MM.1S (cell line): Measurements from ENCODE around the gene NLRP3.

Experiments used
- DNase-seq: peaks from one replicate; pipeline ENCODE4 v3.0.0-alpha.2; 2015
- H2AFZ ChIP-seq: fragments of 300-600 bp; sonication (generic); 2 replicates; pipeline ENCODE4 v1.6.0; 2016; ENCODE audit warnings: antibody characterized with exemption, low read length
- H3F3A ChIP-seq: fragments of 300-600 bp; sonication (generic); 2 replicates; pipeline ENCODE4 v1.6.1; 2016; ENCODE audit warnings: mild to moderate bottlenecking, antibody characterized with exemption, low read length, moderate library complexity, mixed read lengths; ENCODE audit not compliant: insufficient read depth
- H3K27ac ChIP-seq: fragments of 300-600 bp; sonication (generic); 2 replicates; pipeline ENCODE4 v1.5.1; 2016; ENCODE audit warnings: mild to moderate bottlenecking, low read length
- H3K27me3 ChIP-seq: fragments of 300-600 bp; sonication (generic); replicated peaks from 2 replicates; pipeline ENCODE4 v1.6.0; 2016; ENCODE audit warnings: low read length; ENCODE audit not compliant: insufficient read depth
- H3K36me3 ChIP-seq: fragments of 300-600 bp; sonication (generic); replicated peaks from 2 replicates; pipeline ENCODE4 v1.6.1; 2016; ENCODE audit warnings: mild to moderate bottlenecking, low read length, mixed read lengths; ENCODE audit not compliant: insufficient read depth
- H3K4me1 ChIP-seq: fragments of 300-600 bp; sonication (generic); 2 replicates; pipeline ENCODE4 v1.6.1; 2016; ENCODE audit warnings: low read length, mixed read lengths
- H3K4me2 ChIP-seq: fragments of 300-600 bp; sonication (generic); 2 replicates; pipeline ENCODE4 v1.6.0; 2016; ENCODE audit warnings: low read depth, low read length
- H3K4me3 ChIP-seq: fragments of 300-600 bp; sonication (generic); 2 replicates; pipeline ENCODE4 v1.5.1; 2016; ENCODE audit warnings: low read length, mixed read lengths
- H3K79me2 ChIP-seq: fragments of 300-600 bp; sonication (generic); 2 replicates; pipeline ENCODE4 v1.6.1; 2016; ENCODE audit warnings: mixed run types, low read length, mixed read lengths
- H3K9ac ChIP-seq: fragments of 300-600 bp; sonication (generic); 2 replicates; pipeline ENCODE4 v1.6.1; 2016; ENCODE audit warnings: low read length, mixed read lengths
- H3K9me2 ChIP-seq: fragments of 300-600 bp; sonication (generic); replicated peaks from 2 replicates; pipeline ENCODE4 v1.6.1; 2016; ENCODE audit warnings: mild to moderate bottlenecking, low read length, mixed read lengths; ENCODE audit not compliant: insufficient read depth
- H3K9me3 ChIP-seq: fragments of 300-600 bp; sonication (generic); replicated peaks from 2 replicates; pipeline ENCODE4 v1.6.1; 2016; ENCODE audit warnings: mild to moderate bottlenecking, low read length, mixed read lengths; ENCODE audit not compliant: insufficient read depth
- H4K20me1 ChIP-seq: fragments of 300-600 bp; sonication (generic); 2 replicates; pipeline ENCODE4 v1.6.1; 2016; ENCODE audit warnings: mild to moderate bottlenecking, low read length, moderate library complexity, mixed read lengths; ENCODE audit not compliant: insufficient read depth
- CTCF ChIP-seq: fragments of 300-600 bp; sonication (generic); IDR thresholded peaks from 2 replicates; pipeline ENCODE4 v1.5.1; 2016; ENCODE audit warnings: antibody characterized with exemption, low read length, mixed read lengths
- EZH2 ChIP-seq: fragments of 300-600 bp; sonication (generic); optimal IDR thresholded peaks from 2 replicates; pipeline ENCODE3; 2017; ENCODE audit warnings: low read depth, mild to moderate bottlenecking, antibody characterized with exemption, low read length, mixed read lengths
- EZH2phosphoT487 ChIP-seq: fragments of 300-600 bp; sonication (generic); IDR thresholded peaks from 2 replicates; pipeline ENCODE4 v1.6.1; 2018; ENCODE audit warnings: antibody characterized with exemption, low read length

NLRP3 gene

GRCh38 chr1:247456021-247456420 lies 40.0 kb downstream of the NLRP3 start:
- Histone ChIP-seq H3K27ac (no peak overlapping the region), H3K4me1 (no peaks in the 10 kb centered on the region), H3K9me2 (no peaks in the 10 kb centered on the region), H3K4me2 (no peak overlapping the region), H3K9me3 (no peaks in the 10 kb centered on the region), H3K79me2 (no peaks in the 10 kb centered on the region), H3K4me3 (no peak overlapping the region), H3K27me3 (no peaks in the 10 kb centered on the region), H4K20me1 (no peaks in the 10 kb centered on the region), H2AFZ (no peak overlapping the region), H3F3A (no peaks in the 10 kb centered on the region), H3K9ac (no peak overlapping the region), H3K36me3 (no peaks in the 10 kb centered on the region)
- TF ChIP-seq EZH2 = no peak
- TF ChIP-seq EZH2phosphoT487 = no peak
- TF ChIP-seq CTCF = no peak
- no peak for DNase-seq

DNA sequence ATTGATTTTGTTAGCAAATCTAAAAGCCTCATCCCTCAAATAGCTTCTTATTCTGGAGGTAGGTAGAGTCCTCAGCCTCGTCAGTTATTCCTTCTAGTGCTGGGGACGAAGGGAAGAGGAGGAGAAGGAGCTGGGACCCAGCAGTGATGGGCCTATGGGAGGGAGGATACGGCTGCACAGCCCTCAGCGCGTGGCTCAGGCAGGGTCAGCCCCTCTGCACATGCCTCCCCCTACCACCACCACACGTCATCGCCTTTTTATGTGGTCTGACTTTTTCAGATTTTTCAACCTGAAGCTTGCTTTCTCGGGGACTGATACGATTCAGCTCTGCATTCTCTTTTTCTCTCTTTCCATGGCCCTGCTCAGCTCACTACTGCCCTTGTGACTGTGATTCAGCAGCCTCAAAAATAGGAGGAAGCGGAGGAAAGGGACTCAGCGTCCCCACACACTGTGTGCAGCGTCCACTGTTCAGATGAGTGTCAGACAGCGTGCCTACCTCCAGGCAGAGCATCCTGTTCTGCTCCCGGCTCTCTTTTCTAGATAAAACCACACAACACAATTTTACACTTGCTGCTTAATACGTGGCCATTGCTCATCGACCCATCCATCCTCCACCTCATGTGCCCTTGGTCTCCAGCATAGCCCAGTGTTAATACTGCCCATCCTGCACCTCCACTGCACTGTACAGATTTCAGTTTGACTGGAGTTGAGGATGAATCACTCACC lies 41.1 kb downstream of the NLRP3 start:
- H3K9me3 ChIP-seq = no peaks in the 10 kb centered on the region
- H3K4me2 ChIP-seq = no peak overlapping the region
- no peaks in the 10 kb centered on the region for H3F3A ChIP-seq
- no peaks in the 10 kb centered on the region for H3K4me1 ChIP-seq
- no peaks in the 10 kb centered on the region for H3K36me3 ChIP-seq
- no peak for TF ChIP-seq CTCF
- TF ChIP-seq EZH2 = no peak
- TF ChIP-seq EZH2phosphoT487 = no peak
- no peak overlapping the region for H3K4me3 ChIP-seq
- H3K27ac ChIP-seq = no peak overlapping the region
- H2AFZ ChIP-seq = no peak overlapping the region
- no peaks in the 10 kb centered on the region for H3K27me3 ChIP-seq
- H3K79me2 ChIP-seq = no peaks in the 10 kb centered on the region
- H3K9ac ChIP-seq = no peak overlapping the region
- no peaks in the 10 kb centered on the region for H3K9me2 ChIP-seq
- no peak for DNase-seq
- no peaks in the 10 kb centered on the region for H4K20me1 ChIP-seq

DNA sequence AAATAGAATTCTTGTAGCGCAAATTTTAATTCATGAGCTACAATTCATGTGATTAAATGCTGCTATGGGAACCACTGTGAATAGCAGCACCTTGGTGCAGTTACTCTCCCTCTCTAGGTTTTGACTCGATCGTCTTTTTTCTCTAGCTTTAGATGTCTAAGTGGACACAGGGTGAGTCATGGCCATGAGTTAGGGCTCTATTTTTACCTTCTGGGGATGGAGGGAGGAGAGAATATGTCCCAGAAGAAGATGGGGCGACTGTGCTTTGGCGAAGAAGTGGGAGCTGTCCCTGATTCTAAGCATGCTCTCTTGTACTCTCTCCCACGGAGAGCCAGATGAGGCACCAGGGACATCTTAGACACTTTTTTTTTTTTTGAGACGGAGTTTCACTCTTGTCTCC lies 43.5 kb downstream of the NLRP3 start:
- Histone ChIP-seq H3K9ac (no peak overlapping the region), H2AFZ (no peak overlapping the region), H3K27ac (no peak overlapping the region), H3K27me3 (no peaks in the 10 kb centered on the region), H3K4me2 (no peak overlapping the region), H3K79me2 (no peaks in the 10 kb centered on the region), H4K20me1 (no peaks in the 10 kb centered on the region), H3K36me3 (no peaks in the 10 kb centered on the region), H3F3A (no peaks in the 10 kb centered on the region), H3K4me1 (no peaks in the 10 kb centered on the region), H3K9me2 (no peaks in the 10 kb centered on the region), H3K9me3 (no peaks in the 10 kb centered on the region), H3K4me3 (no peak overlapping the region)
- TF ChIP-seq EZH2 = no peak
- DNase-seq = no peak

DNA sequence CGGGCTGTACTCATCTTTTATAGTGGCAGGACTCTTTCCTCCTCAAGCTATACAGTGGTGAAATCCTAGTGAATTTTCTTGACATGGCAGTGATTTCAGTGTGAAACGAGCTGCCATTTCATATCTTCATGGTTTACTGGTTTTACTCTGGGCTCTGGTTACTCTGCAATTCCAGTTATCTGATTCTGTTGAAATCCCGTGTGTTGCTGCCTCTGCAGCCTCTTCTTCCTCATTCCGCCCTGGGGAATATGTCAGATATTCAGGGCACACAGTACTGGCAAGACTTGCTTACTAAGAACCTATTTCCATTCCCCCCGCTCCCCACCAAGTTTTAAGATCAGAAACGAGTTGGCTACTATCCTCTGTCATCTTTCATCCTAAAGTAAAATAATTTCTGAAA lies 49.8 kb downstream of the NLRP3 start:
- no peak for DNase-seq
- H3K9me3 ChIP-seq = no peaks in the 10 kb centered on the region
- H3K36me3 ChIP-seq = no peaks in the 10 kb centered on the region
- H3K79me2 ChIP-seq = no peaks in the 10 kb centered on the region
- H2AFZ ChIP-seq = no peak overlapping the region
- H3K4me2 ChIP-seq = no peak overlapping the region
- H3K27me3 ChIP-seq = no peaks in the 10 kb centered on the region
- H4K20me1 ChIP-seq = no peaks in the 10 kb centered on the region
- TF ChIP-seq EZH2phosphoT487 (no peak), EZH2 (no peak), CTCF (no peak)
- no peaks in the 10 kb centered on the region for H3F3A ChIP-seq
- no peak overlapping the region for H3K9ac ChIP-seq
- H3K9me2 ChIP-seq = no peaks in the 10 kb centered on the region
- no peak overlapping the region for H3K4me3 ChIP-seq
- H3K27ac ChIP-seq = no peak overlapping the region
- no peaks in the 10 kb centered on the region for H3K4me1 ChIP-seq
